ENCODE measurements around the gene INO80. TPM values are rescaled to one million over a fixed set of nuclear protein-coding genes. Genes with fewer than 3 reads are reported as not detected.

The INO80 gene
- total RNA-seq, 1 experiment from 2014 or later, result 15.3 TPM

- TF ChIP-seq CTCF (IDR thresholded peaks at IDR 0.05; ENCODE audit: unreplicated experiment), result no peak
- intact Hi-C loops (cut with micrococcal nuclease; ENCODE audit: unreplicated experiment), result no loop called here
- CTCF ChIA-PET, result no interaction called here
- Mint-ChIP-seq H3K36me3 (ENCODE audit: insufficient read depth, unreplicated experiment) (no peaks in the 10 kb centered on the region), H3K27ac (ENCODE audit: unreplicated experiment) (no peak overlapping the region), H3K27me3 (ENCODE audit: unreplicated experiment) (no peaks in the 10 kb centered on the region), H3K4me1 (ENCODE audit: low read depth, unreplicated experiment) (peaks cover 8% of the 10 kb centered on the region), H3K9me3 (ENCODE audit: low read depth, unreplicated experiment) (no peaks in the 10 kb centered on the region), H3K4me3 (ENCODE audit: low read depth, unreplicated experiment) (no peak overlapping the region)
- no TSS peak for BruUV-seq (replicated peaks)
- no peak for DNase-seq
Observed at GRCh38 chr15:41122849-41123248, 6.8 kb upstream of the INO80 start.

DNA sequence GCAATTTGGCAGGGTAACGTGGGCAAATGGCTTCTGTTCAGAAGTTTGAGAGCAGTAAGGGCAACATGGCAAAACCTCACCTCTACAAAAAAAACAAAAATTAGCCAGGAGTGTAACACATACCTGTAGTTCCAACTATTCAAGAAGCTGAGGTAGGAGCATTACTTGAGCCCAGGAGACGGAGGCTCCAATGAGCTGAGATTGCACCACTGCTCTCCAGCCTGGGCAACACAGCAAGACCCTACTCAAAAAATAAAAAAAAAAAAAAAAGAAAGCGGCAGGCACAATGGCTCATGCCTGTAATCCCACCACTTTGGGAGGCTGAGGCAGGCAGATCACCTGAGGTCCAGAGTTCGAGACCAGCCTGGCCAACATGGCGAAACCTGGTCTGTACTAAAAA, 5.9 kb upstream of the INO80 start:
- Mint-ChIP-seq H3K27ac (ENCODE audit: unreplicated experiment) (no peak overlapping the region), H3K4me3 (ENCODE audit: low read depth, unreplicated experiment) (no peak overlapping the region), H3K27me3 (ENCODE audit: unreplicated experiment) (no peaks in the 10 kb centered on the region), H3K9me3 (ENCODE audit: low read depth, unreplicated experiment) (no peaks in the 10 kb centered on the region), H3K36me3 (ENCODE audit: insufficient read depth, unreplicated experiment) (no peaks in the 10 kb centered on the region), H3K4me1 (ENCODE audit: low read depth, unreplicated experiment) (peaks cover 8% of the 10 kb centered on the region)
- TF ChIP-seq CTCF (IDR thresholded peaks at IDR 0.05; ENCODE audit: unreplicated experiment), result no peak
- BruUV-seq (replicated peaks), result no TSS peak
- intact Hi-C loops (cut with micrococcal nuclease; ENCODE audit: unreplicated experiment), result no loop called here
- CTCF ChIA-PET, result no interaction called here
- no peak for DNase-seq

DNA sequence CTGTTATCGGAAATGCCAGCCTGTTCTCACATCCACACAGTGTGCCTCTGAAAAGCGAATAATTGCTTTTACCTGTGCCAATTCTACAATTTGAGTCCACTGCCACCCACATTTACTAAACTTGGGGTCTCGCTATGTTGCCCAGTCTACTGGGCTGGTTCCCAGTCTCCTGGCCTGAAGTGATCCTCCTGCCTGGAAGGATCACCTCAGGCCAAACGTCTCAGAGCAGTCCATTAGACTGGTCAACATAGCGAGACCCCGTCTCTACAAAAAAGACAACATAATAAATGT, 827 bp upstream of the INO80 start:
- Mint-ChIP-seq H3K4me3 (ENCODE audit: low read depth, unreplicated experiment) (peak overlapping the region; percentile 91), H3K36me3 (ENCODE audit: insufficient read depth, unreplicated experiment) (peaks cover 28% of the 10 kb centered on the region), H3K4me1 (ENCODE audit: low read depth, unreplicated experiment) (no peaks in the 10 kb centered on the region), H3K9me3 (ENCODE audit: low read depth, unreplicated experiment) (no peaks in the 10 kb centered on the region), H3K27ac (ENCODE audit: unreplicated experiment) (peak overlapping the region; percentile 99), H3K27me3 (ENCODE audit: unreplicated experiment) (no peaks in the 10 kb centered on the region)
- DNase-seq, result no peak
- CTCF ChIA-PET, result no interaction called here
- TF ChIP-seq CTCF (IDR thresholded peaks at IDR 0.05; ENCODE audit: unreplicated experiment), result no peak
- no TSS peak for BruUV-seq (replicated peaks)
- intact Hi-C loops (cut with micrococcal nuclease; ENCODE audit: unreplicated experiment), result loop anchor here (10.0 kb wide), 1 partner anchor 68 kb away; no protein-coding TSS in a partner anchor

- BruUV-seq (replicated peaks), result no TSS peak
- intact Hi-C loops (cut with micrococcal nuclease; ENCODE audit: unreplicated experiment), result loop anchor here (10.0 kb wide), 1 partner anchor 69 kb away; no protein-coding TSS in a partner anchor
- TF ChIP-seq CTCF (IDR thresholded peaks at IDR 0.05; ENCODE audit: unreplicated experiment), result no peak
- Mint-ChIP-seq H3K4me3 (ENCODE audit: low read depth, unreplicated experiment) (peak overlapping the region; percentile 91), H3K27me3 (ENCODE audit: unreplicated experiment) (no peaks in the 10 kb centered on the region), H3K27ac (ENCODE audit: unreplicated experiment) (peak overlapping the region; percentile 99), H3K4me1 (ENCODE audit: low read depth, unreplicated experiment) (no peaks in the 10 kb centered on the region), H3K9me3 (ENCODE audit: low read depth, unreplicated experiment) (no peaks in the 10 kb centered on the region), H3K36me3 (ENCODE audit: insufficient read depth, unreplicated experiment) (peaks cover 28% of the 10 kb centered on the region)
- peak; percentile 40 for DNase-seq
- CTCF ChIA-PET, result interaction anchor here (1.2 kb wide), 2 partner anchors 11 to 12 kb away, joined by 3 read pairs; no protein-coding TSS in a partner anchor
Observed at GRCh38 chr15:41115652-41116115, 396 bp downstream of the INO80 start.
